Measurements from ENCODE around the gene FBXL7. TPM values are rescaled to one million over a fixed set of nuclear protein-coding genes. Genes with fewer than 3 reads are reported as not detected.

The FBXL7 gene
- total and polyA plus RNA-seq, 2 of the 8 experiments (the other 6 are each of a cell fraction or from before 2014, with no cell fraction given) = 17.7 to 17.8 TPM

DNA sequence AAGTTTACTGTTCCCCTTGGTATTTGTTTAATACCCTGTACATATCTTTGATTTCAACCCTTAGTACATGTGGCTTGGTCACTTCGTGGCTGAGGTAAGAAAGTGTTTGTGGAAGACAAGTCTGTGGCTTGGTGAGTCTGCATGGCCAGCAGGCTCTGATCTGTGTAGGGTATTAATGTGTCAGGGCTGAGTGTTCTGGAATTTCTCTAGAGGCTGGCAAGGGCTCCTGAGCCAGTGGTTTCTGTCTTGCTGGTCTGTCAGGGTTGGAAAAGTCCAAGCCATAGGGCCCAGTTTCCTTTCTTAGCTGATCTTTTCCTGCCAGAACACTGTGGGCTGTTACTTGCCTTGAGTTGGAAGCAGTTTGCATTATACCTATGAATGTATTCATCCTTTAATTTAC, 48.0 kb upstream of the FBXL7 start:
- DNase-seq (ENCODE audit: low read depth in 1 of 2, low spot score in 2 of 2) (no peak), FAIRE-seq (no peak)
- H3K4me1 ChIP-seq (replicated peaks in 1 of 4; ENCODE audit: control insufficient read depth in 3 of 4, insufficient read depth in 4 of 4, low read length in 3 of 4) = no peaks in the 10 kb centered on the region
- TF ChIP-seq RBBP5 (IDR thresholded peaks at IDR 0.05; ENCODE audit: borderline replicate concordance, low read depth, low read length) (no peak), YY1 (IDR thresholded peaks at IDR 0.05; ENCODE audit: low read depth, low read length) (no peak), ZNF274 (IDR thresholded peaks at IDR 0.05; ENCODE audit: borderline replicate concordance, extremely low read depth, low read length) (no peak), BRCA1 (IDR thresholded peaks at IDR 0.05; ENCODE audit: low read depth, low read length) (no peak), NRF1 (IDR thresholded peaks at IDR 0.05; ENCODE audit: low read depth, low read length) (no peak), RFX5 (IDR thresholded peaks at IDR 0.05; ENCODE audit: borderline replicate concordance, low read depth, low read length) (no peak), KDM4A (IDR thresholded peaks at IDR 0.05; ENCODE audit: low read depth, low read length, severe bottlenecking) (no peak), TBP (IDR thresholded peaks at IDR 0.05; ENCODE audit: low read depth, low read length) (no peak), SIX5 (IDR thresholded peaks at IDR 0.05; ENCODE audit: low read depth, low read length) (no peak), POU5F1 (IDR thresholded peaks at IDR 0.05; ENCODE audit: low read depth, low read length) (no peak), EZH2 (IDR thresholded peaks at IDR 0.05; ENCODE audit: low read depth, low read length, severe bottlenecking) (no peak), KDM5A (IDR thresholded peaks at IDR 0.05; ENCODE audit: low read length) (no peak), TAF1 (IDR thresholded peaks at IDR 0.05; ENCODE audit: low read depth, low read length) (no peak), JUND (IDR thresholded peaks at IDR 0.05; ENCODE audit: low read length) (no peak), SP1 (IDR thresholded peaks at IDR 0.05; ENCODE audit: low read depth, low read length) (no peak), TCF12 (IDR thresholded peaks at IDR 0.05; ENCODE audit: low read depth, low read length) (no peak), TAF7 (optimal IDR thresholded peaks at IDR 0.05; ENCODE audit: borderline replicate concordance, low read depth, low read length) (no peak)

More for the DNA sequence above, 48.0 kb upstream of the FBXL7 start:
- H2AK5ac ChIP-seq (ENCODE audit: low read depth, low read length) = no peak overlapping the region
- no peaks in the 10 kb centered on the region for H3K36me3 ChIP-seq (ENCODE audit: control insufficient read depth in 2 of 4, insufficient read depth in 4 of 4, low read length in 3 of 4)
- no peak overlapping the region for H3K14ac ChIP-seq (ENCODE audit: insufficient read length)
- no peak overlapping the region for H2BK15ac ChIP-seq (ENCODE audit: low read length)
- no peaks in the 10 kb centered on the region for H3K27me3 ChIP-seq (replicated peaks in 1 of 4; ENCODE audit: control insufficient read depth in 3 of 4, extremely low read depth in 1 of 4, insufficient read depth in 3 of 4, low read length in 3 of 4)
- ChIA-PET POLR2A (ENCODE audit: partially characterized antibody) (no interaction called here), CTCF (ENCODE audit: partially characterized antibody) (no interaction called here)
- H3K27ac ChIP-seq (ENCODE audit: low read depth, low read length) = no peak overlapping the region
- H2BK5ac ChIP-seq (ENCODE audit: low read depth, low read length) = no peak overlapping the region
- H2AFZ ChIP-seq (ENCODE audit: low read length) = no peak overlapping the region
- WGBS, 2 experiments (ENCODE audit: extremely low coverage in 1 of 2, insufficient coverage in 1 of 2, insufficient read length in 1 of 2, insufficient replicate concordance in 2 of 2, low coverage in 1 of 2, low lambda C conversion rate in 2 of 2, missing lambda C conversion rate in 1 of 2) = 85% methylated on average over 1 of the region's 1 CpG; no CpG with 5 or more reads in 1 of the 2 experiments
- no peak overlapping the region for H3K4ac ChIP-seq (replicated peaks; ENCODE audit: insufficient read length, low read depth, low read length)
- no peak overlapping the region for H4K91ac ChIP-seq (replicated peaks; ENCODE audit: insufficient read length, low read length)
- no peak overlapping the region for H3K18ac ChIP-seq (ENCODE audit: extremely low read depth, low read length)
- no peaks in the 10 kb centered on the region for H4K20me1 ChIP-seq (replicated peaks in 1 of 2; ENCODE audit: control insufficient read depth in 1 of 2, insufficient read depth in 2 of 2, low read length in 2 of 2)
- H3K79me2 ChIP-seq (ENCODE audit: control insufficient read depth in 1 of 2, insufficient read depth in 2 of 2, low read length in 2 of 2) = no peaks in the 10 kb centered on the region
- H2BK12ac ChIP-seq (ENCODE audit: low read depth, low read length) = no peak overlapping the region
- H3K4me2 ChIP-seq (ENCODE audit: insufficient read depth in 1 of 2, low read depth in 2 of 2, low read length in 2 of 2) = no peak overlapping the region
- no peak overlapping the region for H2BK20ac ChIP-seq (ENCODE audit: low read length)
- H3K9ac ChIP-seq (replicated peaks in 1 of 4; ENCODE audit: extremely low read depth in 1 of 4, low read depth in 3 of 4, low read length in 3 of 4) = no peak overlapping the region
- no peaks in the 10 kb centered on the region for H3K79me1 ChIP-seq (ENCODE audit: low read depth, low read length)
- H3K23me2 ChIP-seq (ENCODE audit: low read depth, low read length) = no peaks in the 10 kb centered on the region
- no peak overlapping the region for H2BK120ac ChIP-seq (replicated peaks; ENCODE audit: low read depth, low read length)
- H3K4me3 ChIP-seq (ENCODE audit: extremely low read depth in 1 of 4, insufficient read depth in 2 of 4, low read depth in 3 of 4, low read length in 4 of 4) = no peak overlapping the region
- no peak overlapping the region for H4K5ac ChIP-seq (ENCODE audit: insufficient read length, low read depth, low read length)
- H3K56ac ChIP-seq (replicated peaks; ENCODE audit: insufficient read length, low read depth, low read length) = no peak overlapping the region
- H4K8ac ChIP-seq (ENCODE audit: extremely low read depth, insufficient read depth, low read length) = no peak overlapping the region
- peaks cover 0 to 3% of the 10 kb centered on the region in 2 experiments; a peak in 1 of 4 replicates for H3K9me3 ChIP-seq (ENCODE audit: insufficient read depth in 2 of 2, low read depth in 1 of 2, low read length in 1 of 2)
- no peak overlapping the region for H3K23ac ChIP-seq (ENCODE audit: insufficient read length)

Data from H1 (cell line).